Thymus (tissue), 14 donors: ENCODE data around the gene OR9G1. TPM values are rescaled to one million over a fixed set of nuclear protein-coding genes. Genes with fewer than 3 reads are reported as not detected.
"Not testable (repeated sequence)": the region's sequence is repeated elsewhere in the genome, so short reads cannot be mapped to it uniquely, and the experiment has no call there.

Experiments
- DNase-seq, 9 donors: peaks; one replicate each; pipeline ENCODE4 v3.0.0-alpha.2; 2013; ENCODE audit warnings: low spot score in 9 of 9, low read depth in 6 of 9, missing footprints in 1 of 9
- H3K27ac ChIP-seq, 2 donors: one replicate each; pipeline ENCODE4 v1.5.1; 2013; ENCODE audit warnings: control low read depth in 1 of 2, low read depth in 1 of 2, low read length in 1 of 2, mild to moderate bottlenecking in 1 of 2, moderate library complexity in 1 of 2
- H3K27me3 ChIP-seq, 2 donors: one replicate each; pipeline ENCODE4 v1.5.1; 2013; ENCODE audit warnings: low read length in 1 of 2; ENCODE audit not compliant: control insufficient read depth in 2 of 2, insufficient read depth in 1 of 2
- H3K36me3 ChIP-seq, 2 donors: one replicate each; pipeline ENCODE4 v1.5.1; 2013; ENCODE audit warnings: low read length in 1 of 2, mild to moderate bottlenecking in 1 of 2, moderate library complexity in 1 of 2; ENCODE audit not compliant: control insufficient read depth in 2 of 2, insufficient read depth in 2 of 2
- H3K4me1 ChIP-seq, 2 donors: one replicate each; pipeline ENCODE4 v1.5.1; 2013; ENCODE audit warnings: low read length in 2 of 2; ENCODE audit not compliant: control insufficient read depth in 2 of 2, insufficient read depth in 2 of 2
- H3K4me3 ChIP-seq, 2 donors: one replicate each; pipeline ENCODE4 v1.5.1; 2013; ENCODE audit warnings: low read length in 2 of 2, control low read depth in 1 of 2, mild to moderate bottlenecking in 1 of 2
- H3K9me3 ChIP-seq, 2 donors: one replicate each; pipeline ENCODE4 v1.5.1; 2013; ENCODE audit warnings: low read length in 1 of 2, mild to moderate bottlenecking in 1 of 2; ENCODE audit not compliant: control insufficient read depth in 2 of 2, insufficient read depth in 1 of 2
- WGBS: extraction: QIAGEN DNeasy Blood & Tissue Kit; methylation state at CpG from one replicate; pipeline ENCODE4 v1.1.7; 2013; 5-methylcytosine and 5-hydroxymethylcytosine counted together
- long read RNA-seq, 10 donors: transcript quantifications; one replicate each; lab custom pipeline, GENCODE V29; 2026
- polyA plus RNA-seq: library from polyadenylated mRNA; stranded (reverse); fragments of 200-250 nt; gene quantifications from one replicate; pipeline ENCODE4 v1.2.3, GENCODE V29; 2013
- total RNA-seq: library from RNA; stranded (reverse); fragments of 120-200 nt; gene quantifications from one replicate; pipeline ENCODE4 v1.2.4, GENCODE V29; 2013
- donor health status: healthy.

OR9G1 gene, protein sequence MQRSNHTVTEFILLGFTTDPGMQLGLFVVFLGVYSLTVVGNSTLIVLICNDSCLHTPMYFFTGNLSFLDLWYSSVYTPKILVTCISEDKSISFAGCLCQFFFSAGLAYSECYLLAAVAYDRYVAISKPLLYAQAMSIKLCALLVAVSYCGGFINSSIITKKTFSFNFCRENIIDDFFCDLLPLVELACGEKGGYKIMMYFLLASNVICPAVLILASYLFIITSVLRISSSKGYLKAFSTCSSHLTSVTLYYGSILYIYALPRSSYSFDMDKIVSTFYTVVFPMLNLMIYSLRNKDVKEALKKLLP
- total RNA-seq = not detected
- not detected for polyA plus RNA-seq
- long read RNA-seq, donor 1 = 0 reads
- long read RNA-seq, donor 2 = 0 reads
- long read RNA-seq, donor 3 = 0 reads
- long read RNA-seq, donor 4 = 0 reads
- long read RNA-seq, donor 5 = 0 reads
- long read RNA-seq, donor 6 = 0 reads
- long read RNA-seq, donor 7 = 0 reads
- long read RNA-seq, donor 8 = 0 reads
- long read RNA-seq, donor 9 = 0 reads
- long read RNA-seq, donor 10 = 0 reads

DNA sequence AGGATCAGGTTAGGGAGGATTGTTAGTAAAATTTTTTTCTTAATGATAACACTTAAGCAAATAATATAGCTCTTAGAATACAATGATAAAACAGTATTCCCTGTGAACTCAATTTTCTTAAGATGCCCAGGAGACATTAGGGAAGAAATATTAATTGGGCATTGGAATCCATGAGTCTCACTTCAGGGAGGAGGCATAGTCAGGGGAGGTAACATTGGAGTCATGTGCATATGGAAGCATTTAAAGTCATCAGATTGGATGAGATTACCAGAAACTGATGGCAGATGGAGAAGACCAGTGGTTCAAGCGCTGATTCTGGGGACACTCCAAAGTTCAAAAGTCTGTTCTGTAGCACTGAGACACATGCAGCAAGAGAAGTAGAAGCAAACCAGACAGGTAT is at the start of gene OR9G1:
OR9G1 (plus strand) TSS at position 301 of the 400 bp plus-strand sequence. CDS start 1,293 bp downstream, outside the sequence.
- H3K27me3 ChIP-seq = no peaks in the 10 kb centered on the region
- H3K4me1 ChIP-seq = no peaks in the 10 kb centered on the region
- whole genome bisulfite sequencing = 97% methylated on average over 1 of the region's 1 CpG
- no peaks in the 10 kb centered on the region for H3K9me3 ChIP-seq
- DNase-seq = no peak
- no peak within 1 kb of the TSS for H3K4me3 ChIP-seq
- no peaks in the 10 kb centered on the region for H3K36me3 ChIP-seq
- no peak within 1 kb of the TSS for H3K27ac ChIP-seq

DNA sequence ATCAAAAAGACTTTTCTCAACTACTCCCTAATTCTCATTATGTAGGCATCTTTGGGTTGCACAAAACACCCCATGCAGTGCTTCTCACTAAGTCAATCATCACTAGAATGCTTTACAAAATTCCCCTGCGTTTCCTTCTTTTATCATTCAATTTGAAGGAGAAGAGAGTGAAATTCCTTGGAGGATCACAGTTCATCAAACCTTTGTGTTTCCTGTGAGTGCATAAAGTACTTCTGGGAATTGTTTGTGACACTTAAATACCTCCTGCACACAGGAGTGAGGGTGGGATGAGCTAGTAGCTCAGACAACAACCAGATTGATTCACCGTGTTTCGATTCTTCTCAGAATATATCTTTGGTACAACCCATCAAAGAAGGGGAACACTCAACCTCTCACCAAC is 39.1 kb upstream of the OR9G1 start:
- DNase-seq = no peak
- no peaks in the 10 kb centered on the region for H3K4me1 ChIP-seq
- no peaks in the 10 kb centered on the region for H3K36me3 ChIP-seq
- H3K9me3 ChIP-seq = no peaks in the 10 kb centered on the region
- no peaks in the 10 kb centered on the region for H3K27me3 ChIP-seq
- no peak overlapping the region for H3K27ac ChIP-seq
- no peak overlapping the region for H3K4me3 ChIP-seq
- WGBS = 26% methylated on average over 3 of the region's 3 CpGs

DNA sequence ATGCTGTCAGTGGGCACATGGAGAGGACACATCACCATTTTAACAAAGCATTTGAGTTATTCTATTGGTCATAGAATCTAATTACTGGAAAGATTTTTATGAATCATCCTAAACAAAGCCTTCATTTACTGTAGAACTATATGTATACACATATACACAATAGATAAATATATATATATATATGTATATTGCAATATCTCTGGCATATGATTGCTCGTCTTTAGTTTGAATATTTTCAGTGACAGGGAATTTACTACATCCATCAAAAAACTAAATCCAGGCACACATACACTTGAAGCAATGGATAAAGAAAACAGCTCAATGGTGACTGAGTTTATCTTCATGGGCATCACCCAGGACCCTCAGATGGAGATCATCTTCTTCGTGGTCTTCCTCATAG is 35.5 kb upstream of the OR9G1 start, which contains the start of gene OR5AR1:
OR5AR1 (plus strand) TSS at position 301 of the 400 bp plus-strand sequence; CDS start at position 301, 0 bp downstream.
- no peaks in the 10 kb centered on the region for H3K4me1 ChIP-seq
- H3K36me3 ChIP-seq = no peaks in the 10 kb centered on the region
- no peak within 1 kb of the TSS for H3K4me3 ChIP-seq
- H3K9me3 ChIP-seq = no peaks in the 10 kb centered on the region
- no peak for DNase-seq
- no peak within 1 kb of the TSS for H3K27ac ChIP-seq
- H3K27me3 ChIP-seq = no peaks in the 10 kb centered on the region
- WGBS = 86% methylated on average over 2 of the region's 2 CpGs

DNA sequence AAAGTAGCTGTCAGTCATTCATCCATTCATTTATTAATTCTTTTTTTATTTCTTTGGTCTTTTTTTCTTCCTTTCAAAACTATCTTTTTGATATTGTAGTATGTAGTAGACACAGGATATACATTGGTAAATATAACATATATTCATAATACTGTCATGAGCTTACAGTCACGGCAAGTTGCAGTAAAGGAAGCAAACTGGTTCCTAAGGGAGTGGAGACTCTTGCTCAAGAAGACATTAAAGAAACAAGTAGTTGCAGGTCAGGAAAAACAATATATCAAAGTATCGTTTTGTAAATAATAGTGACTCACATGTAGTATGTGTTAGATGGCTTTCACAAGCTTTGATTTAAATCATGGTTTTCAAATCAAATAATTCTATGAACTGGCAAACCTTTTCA is 27.9 kb upstream of the OR9G1 start:
- DNase-seq = no peak
- Histone ChIP-seq H3K4me1 (no peaks in the 10 kb centered on the region), H3K4me3 (no peak overlapping the region), H3K27ac (no peak overlapping the region), H3K36me3 (no peaks in the 10 kb centered on the region), H3K9me3 (no peaks in the 10 kb centered on the region), H3K27me3 (no peaks in the 10 kb centered on the region)
- 93% methylated on average over 2 of the region's 2 CpGs for WGBS

DNA sequence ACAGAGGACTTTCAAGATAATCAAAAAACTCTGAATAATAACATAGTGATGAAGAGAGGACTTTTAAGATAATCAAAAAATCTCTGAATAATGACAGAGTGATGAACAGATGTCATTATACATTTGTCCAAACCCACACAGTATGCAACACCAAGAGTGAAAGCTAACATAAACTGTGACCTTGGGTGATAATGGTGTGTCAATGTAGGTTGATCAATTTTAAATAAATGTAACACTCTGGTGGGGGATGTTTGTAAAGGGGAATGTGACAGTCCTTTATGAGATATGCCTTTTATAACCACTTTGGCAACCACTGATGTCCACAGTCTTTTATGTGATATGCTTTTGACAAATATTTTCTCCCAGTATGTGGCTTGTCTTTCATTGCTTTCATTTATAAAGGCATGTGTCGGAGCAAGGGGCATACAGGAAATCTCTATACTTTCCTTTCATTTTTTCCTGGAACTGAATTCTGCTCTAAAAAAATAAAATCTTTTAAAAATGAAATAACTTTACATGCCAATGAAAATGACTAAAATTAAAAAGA is 10.3 kb upstream of the OR9G1 start:
- H3K9me3 ChIP-seq = no peaks in the 10 kb centered on the region
- no peak for DNase-seq
- H3K4me1 ChIP-seq = no peaks in the 10 kb centered on the region
- H3K4me3 ChIP-seq = no peak overlapping the region
- no peaks in the 10 kb centered on the region for H3K27me3 ChIP-seq
- no peaks in the 10 kb centered on the region for H3K36me3 ChIP-seq
- H3K27ac ChIP-seq = no peak overlapping the region
- WGBS = 86% methylated on average over 1 of the region's 1 CpG

DNA sequence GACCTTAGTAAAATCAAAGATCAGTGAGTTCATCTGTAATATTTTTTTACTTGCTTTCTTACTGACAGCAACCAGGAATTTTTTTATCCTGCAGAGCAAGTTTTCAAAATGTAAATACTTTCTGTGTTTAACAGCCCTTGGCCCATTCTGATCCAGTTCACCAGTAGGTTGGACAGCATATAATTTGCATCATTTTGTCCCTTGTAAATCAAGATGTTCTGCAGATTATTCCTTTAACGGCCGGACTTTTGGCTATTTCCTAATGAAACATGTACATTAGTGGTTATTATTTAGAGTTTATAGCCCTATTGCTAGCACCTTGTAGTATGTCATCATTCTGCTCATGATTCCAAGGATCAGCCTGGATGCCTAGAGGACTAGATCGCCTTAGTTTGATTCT is 7.7 kb upstream of the OR9G1 start:
- not testable (repeated sequence) for DNase-seq, H3K36me3 ChIP-seq, H3K4me3 ChIP-seq, H3K4me1 ChIP-seq, H3K9me3 ChIP-seq, H3K27ac ChIP-seq, H3K27me3 ChIP-seq
- WGBS = 93% methylated on average over 3 of the region's 3 CpGs

DNA sequence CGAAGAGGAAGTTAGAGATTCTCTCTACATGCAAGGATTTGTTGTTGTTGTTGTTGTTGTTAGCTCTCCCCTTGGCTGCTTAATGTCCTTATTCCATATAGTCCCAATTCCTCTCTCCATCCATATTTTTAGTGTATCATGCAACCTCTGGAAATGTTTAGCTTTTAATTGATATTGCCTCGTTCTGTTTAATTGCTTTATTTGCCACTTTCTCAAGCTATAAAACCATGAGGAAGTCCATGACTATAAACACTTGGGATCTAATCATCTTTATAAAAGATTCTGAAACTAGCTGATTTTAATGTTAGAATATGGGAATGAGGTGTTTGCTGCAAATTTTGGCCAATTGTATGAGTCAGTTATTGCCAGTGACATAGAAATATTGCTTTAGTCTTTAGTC is 5.5 kb upstream of the OR9G1 start:
- H3K27me3 ChIP-seq = no peaks in the 10 kb centered on the region
- DNase-seq = no peak
- H3K4me3 ChIP-seq = no peak overlapping the region
- H3K9me3 ChIP-seq = no peaks in the 10 kb centered on the region
- H3K27ac ChIP-seq = no peak overlapping the region
- no peaks in the 10 kb centered on the region for H3K4me1 ChIP-seq
- no peaks in the 10 kb centered on the region for H3K36me3 ChIP-seq
- WGBS = 93% methylated on average over 2 of the region's 2 CpGs

DNA sequence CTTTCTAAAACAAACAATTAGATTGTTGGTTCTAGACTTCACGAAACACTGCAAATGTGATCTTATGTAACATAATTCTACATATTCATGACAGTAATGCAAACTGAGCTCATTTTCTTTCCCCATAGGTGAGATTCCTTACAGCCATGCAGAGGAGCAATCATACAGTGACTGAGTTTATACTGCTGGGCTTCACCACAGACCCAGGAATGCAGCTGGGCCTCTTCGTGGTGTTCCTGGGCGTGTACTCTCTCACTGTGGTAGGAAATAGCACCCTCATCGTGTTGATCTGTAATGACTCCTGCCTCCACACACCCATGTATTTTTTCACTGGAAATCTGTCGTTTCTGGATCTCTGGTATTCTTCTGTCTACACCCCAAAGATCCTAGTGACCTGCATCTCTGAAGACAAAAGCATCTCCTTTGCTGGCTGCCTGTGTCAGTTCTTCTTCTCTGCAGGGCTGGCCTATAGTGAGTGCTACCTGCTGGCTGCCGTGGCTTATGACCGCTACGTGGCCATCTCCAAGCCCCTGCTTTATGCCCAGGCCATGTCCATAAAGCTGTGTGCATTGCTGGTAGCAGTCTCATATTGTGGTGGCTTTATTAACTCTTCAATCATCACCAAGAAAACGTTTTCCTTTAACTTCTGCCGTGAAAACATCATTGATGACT is 1.5 kb downstream of the OR9G1 start:
- no peak for DNase-seq
- WGBS = 63% methylated on average over 10 of the region's 10 CpGs

DNA sequence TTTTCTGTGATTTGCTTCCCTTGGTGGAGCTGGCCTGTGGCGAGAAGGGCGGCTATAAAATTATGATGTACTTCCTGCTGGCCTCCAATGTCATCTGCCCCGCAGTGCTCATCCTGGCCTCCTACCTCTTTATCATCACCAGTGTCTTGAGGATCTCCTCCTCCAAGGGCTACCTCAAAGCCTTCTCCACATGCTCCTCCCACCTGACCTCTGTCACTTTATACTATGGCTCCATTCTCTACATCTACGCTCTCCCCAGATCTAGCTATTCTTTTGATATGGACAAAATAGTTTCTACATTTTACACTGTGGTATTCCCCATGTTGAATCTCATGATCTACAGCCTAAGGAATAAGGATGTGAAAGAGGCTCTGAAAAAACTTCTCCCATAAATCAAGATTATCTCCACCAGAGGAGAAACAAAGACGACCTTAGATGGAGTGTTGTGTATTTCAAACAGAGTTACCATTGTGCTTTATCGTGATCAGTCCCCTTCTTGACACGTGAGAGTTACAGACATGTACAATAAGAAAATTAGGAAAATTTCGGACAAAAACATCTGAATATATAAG is 2.1 kb downstream of the OR9G1 start:
- Histone ChIP-seq H3K4me1 (no peaks in the 10 kb centered on the region), H3K27ac (no peak overlapping the region), H3K4me3 (no peak overlapping the region), H3K36me3 (no peaks in the 10 kb centered on the region), H3K9me3 (no peaks in the 10 kb centered on the region), H3K27me3 (no peaks in the 10 kb centered on the region)
- DNase-seq = no peak
- WGBS = 73% methylated on average over 8 of the region's 8 CpGs

More for the DNA sequence above, 1.5 kb downstream of the OR9G1 start:
- Histone ChIP-seq H3K9me3 (no peaks in the 10 kb centered on the region), H3K4me1 (no peaks in the 10 kb centered on the region), H3K27me3 (no peaks in the 10 kb centered on the region), H3K4me3 (no peak overlapping the region), H3K27ac (no peak overlapping the region), H3K36me3 (no peaks in the 10 kb centered on the region)
